RWPE2 (cell line): Measurements from ENCODE around the gene ZBED4.

ENCODE experiments used
- ATAC-seq: fragments of 200-7000 bp; cut with Tn5 transposase; 3 replicates; pipeline ENCODE4 v1.9.1; 2021; ENCODE audit warnings: low read depth
- DNase-seq: peaks from one replicate; pipeline ENCODE4 v3.0.0-alpha.2; 2020; ENCODE audit warnings: low spot score
- H3K27ac ChIP-seq: fragments of 450-650 bp; 2 replicates; pipeline ENCODE4 v1.5.1; 2017; ENCODE audit warnings: mild to moderate bottlenecking; ENCODE audit not compliant: poor library complexity, severe bottlenecking
- H3K27me3 ChIP-seq: fragments of 250-450 bp; sonication (Bioruptor Pico); 2 replicates; pipeline ENCODE4 v1.5.1; 2021; ENCODE audit warnings: mild to moderate bottlenecking, moderate library complexity; ENCODE audit not compliant: insufficient read depth, poor library complexity, severe bottlenecking
- H3K36me3 ChIP-seq: fragments of 250-450 bp; sonication (Bioruptor Pico); 2 replicates; pipeline ENCODE4 v1.5.1; 2020; ENCODE audit warnings: low read depth, mild to moderate bottlenecking, moderate library complexity
- H3K4me1 ChIP-seq: fragments of 250-450 bp; sonication (Bioruptor Pico); 2 replicates; pipeline ENCODE4 v1.5.1; 2021; ENCODE audit warnings: mild to moderate bottlenecking, moderate library complexity; ENCODE audit not compliant: insufficient read depth, poor library complexity, severe bottlenecking
- H3K4me3 ChIP-seq: fragments of 250-450 bp; sonication (Bioruptor Pico); 2 replicates; pipeline ENCODE4 v1.5.1; 2021; ENCODE audit warnings: mild to moderate bottlenecking, moderate library complexity; ENCODE audit not compliant: severe bottlenecking
- H3K9me3 ChIP-seq: fragments of 250-450 bp; sonication (Bioruptor Pico); 2 replicates; pipeline ENCODE4 v1.5.1; 2021; ENCODE audit warnings: mild to moderate bottlenecking, moderate library complexity; ENCODE audit not compliant: severe bottlenecking
- CTCF ChIP-seq: fragments of 450-650 bp; IDR thresholded peaks from one replicate; pipeline ENCODE4 v1.5.1; 2017; ENCODE audit warnings: mild to moderate bottlenecking, moderate library complexity; ENCODE audit not compliant: poor library complexity, severe bottlenecking

ZBED4 gene

GRCh38 chr22:49855251-49855911, 1.7 kb downstream of the ZBED4 start:
- H3K4me1 ChIP-seq = no peaks in the 10 kb centered on the region
- H3K27me3 ChIP-seq = peaks cover 4% of the 10 kb centered on the region
- peak overlapping the region; percentile 86 for H3K4me3 ChIP-seq
- TF ChIP-seq CTCF = no peak
- no peak overlapping the region for H3K27ac ChIP-seq
- DNase-seq = no peak
- no peaks in the 10 kb centered on the region for H3K36me3 ChIP-seq
- ATAC-seq = no peak; the same call in 2 of the 3 replicates
- H3K9me3 ChIP-seq = no peaks in the 10 kb centered on the region

DNA sequence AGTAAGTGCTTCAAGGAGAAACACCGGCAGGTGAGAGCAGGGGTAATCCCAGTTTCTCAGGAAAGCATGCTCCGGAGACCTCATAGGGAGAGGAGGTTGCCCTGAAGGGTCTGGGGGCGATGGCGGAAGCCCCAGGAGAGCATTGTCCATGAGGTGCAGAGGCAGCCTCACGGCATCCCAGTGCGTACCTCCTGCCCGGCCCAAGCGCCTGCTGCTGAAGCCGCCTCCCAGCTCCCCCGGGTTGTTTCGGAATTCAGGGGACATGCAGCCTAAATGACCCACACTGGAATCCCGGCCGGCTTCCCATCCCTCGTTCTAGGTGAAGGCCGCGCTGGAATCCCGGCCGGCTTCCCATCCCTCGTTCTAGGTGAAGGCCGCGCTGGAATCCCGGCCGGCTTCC, 2.7 kb downstream of the ZBED4 start:
- no peak for ATAC-seq
- H3K27ac ChIP-seq = no peak overlapping the region
- TF ChIP-seq CTCF = no peak
- H3K4me1 ChIP-seq = no peaks in the 10 kb centered on the region
- no peaks in the 10 kb centered on the region for H3K27me3 ChIP-seq
- no peaks in the 10 kb centered on the region for H3K36me3 ChIP-seq
- DNase-seq = no peak
- no peaks in the 10 kb centered on the region for H3K9me3 ChIP-seq
- no peak overlapping the region for H3K4me3 ChIP-seq

GRCh38 chr22:49856766-49857618, 3.3 kb downstream of the ZBED4 start:
- no peak overlapping the region for H3K4me3 ChIP-seq
- ATAC-seq = no peak
- H3K27me3 ChIP-seq = no peaks in the 10 kb centered on the region
- no peak overlapping the region for H3K27ac ChIP-seq
- TF ChIP-seq CTCF = no peak
- no peak for DNase-seq
- H3K36me3 ChIP-seq = no peaks in the 10 kb centered on the region
- no peaks in the 10 kb centered on the region for H3K4me1 ChIP-seq
- H3K9me3 ChIP-seq = no peaks in the 10 kb centered on the region

GRCh38 chr22:49858827-49859226, 5.2 kb downstream of the ZBED4 start:
- no peak for TF ChIP-seq CTCF
- no peaks in the 10 kb centered on the region for H3K27me3 ChIP-seq
- no peaks in the 10 kb centered on the region for H3K36me3 ChIP-seq
- no peaks in the 10 kb centered on the region for H3K4me1 ChIP-seq
- no peak overlapping the region for H3K27ac ChIP-seq
- no peak for ATAC-seq
- H3K4me3 ChIP-seq = no peak overlapping the region
- H3K9me3 ChIP-seq = no peaks in the 10 kb centered on the region
- no peak for DNase-seq
